ENCODE measurements around the gene ARF4. TPM values are rescaled to one million over a fixed set of nuclear protein-coding genes. Genes with fewer than 3 reads are reported as not detected.

ARF4 gene
- total and polyA plus RNA-seq, 10 of the 15 experiments (the other 5 are each of a cell fraction or from before 2014, with no cell fraction given), result 66.2 to 283 (median 128) TPM

DNA sequence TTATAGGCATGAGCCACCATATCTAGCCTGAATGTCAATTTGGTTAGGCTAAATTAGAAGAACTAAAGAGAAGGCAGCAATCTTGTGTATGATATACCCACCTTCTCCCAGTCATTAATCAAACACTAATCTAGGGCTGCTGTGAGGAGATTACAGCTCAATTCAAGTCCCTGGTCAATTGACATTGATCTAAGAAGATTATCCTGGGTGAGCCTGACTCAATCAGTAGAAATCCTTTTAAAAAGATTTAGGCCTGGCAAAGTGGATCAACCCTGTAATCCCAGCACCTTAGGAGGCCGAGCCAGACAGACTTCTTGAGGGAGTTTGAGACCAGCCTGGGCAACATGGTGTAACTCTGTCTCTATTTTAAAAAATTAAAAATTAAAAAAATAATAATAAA, 50.5 kb downstream of the ARF4 start:
- POLR2A ChIA-PET, result interaction anchor here (0.5 kb wide), 1 partner anchor 22 kb away, joined by 3 read pairs; no protein-coding TSS in a partner anchor
- H4K20me1 ChIP-seq (ENCODE audit: control insufficient read depth, insufficient read depth), result no peaks in the 10 kb centered on the region
- H3K4me1 ChIP-seq (ENCODE audit: control insufficient read depth, insufficient read depth, low read length), result peaks cover 5% of the 10 kb centered on the region
- FAIRE-seq, result no peak
- no peak overlapping the region for H3K4me2 ChIP-seq (ENCODE audit: control insufficient read depth, insufficient read depth)
- H3K36me3 ChIP-seq (ENCODE audit: control insufficient read depth in 2 of 2, insufficient read depth in 2 of 2, low read length in 1 of 2), result no peaks in the 10 kb centered on the region
- H3K9ac ChIP-seq (ENCODE audit: control insufficient read depth, insufficient read depth, low read length), result no peak overlapping the region
- ATAC-seq, result no peak
- SMC1A ChIA-PET (ENCODE audit: uncharacterized antibody, unreplicated experiment), result interaction anchor here (1.4 kb wide), 1 partner anchor 149 kb away, joined by 3 read pairs; no protein-coding TSS in a partner anchor
- WGBS (ENCODE audit: insufficient coverage, insufficient replicate concordance, low lambda C conversion rate, missing lambda C conversion rate), result 88% methylated on average over 1 of the region's 1 CpG
- H3K79me2 ChIP-seq (ENCODE audit: control insufficient read depth, insufficient read depth, low read length), result no peaks in the 10 kb centered on the region
- no TSS peak for BruUV-seq (replicated peaks)
- intact Hi-C loops (cut with micrococcal nuclease; ENCODE audit: unreplicated experiment), result no loop called here
- TF ChIP-seq SIX5 (IDR thresholded peaks at IDR 0.05; ENCODE audit: low read depth, low read length, severe bottlenecking) (no peak), ESRRA (IDR thresholded peaks at IDR 0.05; ENCODE audit: low read length) (no peak)
- TF ChIP-seq, protein P1, sequence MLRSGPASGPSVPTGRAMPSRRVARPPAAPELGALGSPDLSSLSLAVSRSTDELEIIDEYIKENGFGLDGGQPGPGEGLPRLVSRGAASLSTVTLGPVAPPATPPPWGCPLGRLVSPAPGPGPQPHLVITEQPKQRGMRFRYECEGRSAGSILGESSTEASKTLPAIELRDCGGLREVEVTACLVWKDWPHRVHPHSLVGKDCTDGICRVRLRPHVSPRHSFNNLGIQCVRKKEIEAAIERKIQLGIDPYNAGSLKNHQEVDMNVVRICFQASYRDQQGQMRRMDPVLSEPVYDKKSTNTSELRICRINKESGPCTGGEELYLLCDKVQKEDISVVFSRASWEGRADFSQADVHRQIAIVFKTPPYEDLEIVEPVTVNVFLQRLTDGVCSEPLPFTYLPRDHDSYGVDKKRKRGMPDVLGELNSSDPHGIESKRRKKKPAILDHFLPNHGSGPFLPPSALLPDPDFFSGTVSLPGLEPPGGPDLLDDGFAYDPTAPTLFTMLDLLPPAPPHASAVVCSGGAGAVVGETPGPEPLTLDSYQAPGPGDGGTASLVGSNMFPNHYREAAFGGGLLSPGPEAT (IDR thresholded peaks at IDR 0.05; ENCODE audit: low read depth), result no peak
- CTCF ChIA-PET, result no interaction called here
- H3K4me3 ChIP-seq, result no peak overlapping the region
- RAD21 ChIA-PET (ENCODE audit: unreplicated experiment), result no interaction called here
- no peaks in the 10 kb centered on the region for H3K9me3 ChIP-seq (replicated peaks; ENCODE audit: control insufficient read depth, insufficient read depth, low read length)
- H2AFZ ChIP-seq (ENCODE audit: control insufficient read depth, low read depth, low read length), result no peak overlapping the region
- no peak overlapping the region for H3K27ac ChIP-seq (ENCODE audit: control insufficient read depth, insufficient read depth)
- DNase-seq (ENCODE audit: low read depth, low spot score), result no peak
- in situ Hi-C loops (cut with MboI), result no loop called here
- no peaks in the 10 kb centered on the region for H3K27me3 ChIP-seq (replicated peaks in 1 of 2; ENCODE audit: control insufficient read depth in 2 of 2, insufficient read depth in 2 of 2, low read length in 1 of 2)

DNA sequence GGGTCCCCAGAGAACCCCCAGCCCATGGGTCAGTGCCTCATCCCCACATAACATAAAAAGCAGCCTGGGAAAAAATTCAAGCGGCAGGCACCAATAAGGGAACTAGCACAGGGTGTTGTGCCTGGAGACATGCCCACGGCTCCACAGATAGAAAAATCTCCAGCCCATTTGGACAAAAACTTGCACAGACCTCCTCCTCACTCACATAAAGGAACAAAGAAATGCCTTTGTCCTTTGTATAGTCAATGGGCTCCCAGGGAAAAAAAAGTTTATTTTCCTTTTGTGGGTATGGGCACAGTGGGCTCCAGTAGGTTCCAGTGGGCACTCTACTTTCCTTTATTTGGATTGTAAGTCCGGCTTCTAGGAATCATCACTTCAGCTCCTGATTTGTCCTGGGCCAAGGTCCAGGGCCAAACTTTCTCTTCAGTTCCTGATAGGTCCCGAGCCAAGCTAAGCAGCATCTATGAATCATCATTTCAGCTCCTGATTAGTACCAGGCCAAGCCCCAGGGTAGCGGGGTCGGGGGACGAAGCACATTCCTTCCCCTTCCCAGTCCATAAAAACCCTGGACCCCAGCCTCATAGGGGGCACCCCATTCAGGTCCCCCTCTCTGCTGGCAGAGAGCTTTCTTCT, 51.4 kb downstream of the ARF4 start:
- Histone ChIP-seq H3K9ac (ENCODE audit: control insufficient read depth, insufficient read depth, low read length) (no peak overlapping the region), H2AFZ (ENCODE audit: control insufficient read depth, low read depth, low read length) (no peak overlapping the region), H3K36me3 (ENCODE audit: control insufficient read depth in 2 of 2, insufficient read depth in 2 of 2, low read length in 1 of 2) (no peaks in the 10 kb centered on the region), H3K4me2 (ENCODE audit: control insufficient read depth, insufficient read depth) (no peak overlapping the region), H3K79me2 (ENCODE audit: control insufficient read depth, insufficient read depth, low read length) (no peaks in the 10 kb centered on the region), H3K27ac (ENCODE audit: control insufficient read depth, insufficient read depth) (no peak overlapping the region), H3K4me1 (ENCODE audit: control insufficient read depth, insufficient read depth, low read length) (peaks cover 5% of the 10 kb centered on the region), H4K20me1 (ENCODE audit: control insufficient read depth, insufficient read depth) (no peaks in the 10 kb centered on the region), H3K27me3 (replicated peaks in 1 of 2; ENCODE audit: control insufficient read depth in 2 of 2, insufficient read depth in 2 of 2, low read length in 1 of 2) (no peaks in the 10 kb centered on the region), H3K4me3 (no peak overlapping the region), H3K9me3 (replicated peaks; ENCODE audit: control insufficient read depth, insufficient read depth, low read length) (no peaks in the 10 kb centered on the region)
- WGBS (ENCODE audit: insufficient coverage, insufficient replicate concordance, low lambda C conversion rate, missing lambda C conversion rate), result 87% methylated on average over 7 of the region's 7 CpGs
- intact Hi-C loops (cut with micrococcal nuclease; ENCODE audit: unreplicated experiment), result no loop called here
- BruUV-seq (replicated peaks), result no TSS peak
- FAIRE-seq (no peak), ATAC-seq (no peak), DNase-seq (ENCODE audit: low read depth, low spot score) (no peak)
- CTCF ChIA-PET, result interaction anchor here (1.1 kb wide), 1 partner anchor 149 kb away, joined by 3 read pairs; no protein-coding TSS in a partner anchor
- POLR2A ChIA-PET, result no interaction called here
- in situ Hi-C loops (cut with MboI), result no loop called here
- RAD21 ChIA-PET (ENCODE audit: unreplicated experiment), result interaction anchor here (0.6 kb wide), 1 partner anchor 25 kb away, joined by 3 read pairs; no protein-coding TSS in a partner anchor
- SMC1A ChIA-PET (ENCODE audit: uncharacterized antibody, unreplicated experiment), result interaction anchor here (1.4 kb wide), 1 partner anchor 148 kb away, joined by 3 read pairs; no protein-coding TSS in a partner anchor
- TF ChIP-seq NR2C1 (IDR thresholded peaks at IDR 0.05), result no peak
- TF ChIP-seq, protein P2, sequence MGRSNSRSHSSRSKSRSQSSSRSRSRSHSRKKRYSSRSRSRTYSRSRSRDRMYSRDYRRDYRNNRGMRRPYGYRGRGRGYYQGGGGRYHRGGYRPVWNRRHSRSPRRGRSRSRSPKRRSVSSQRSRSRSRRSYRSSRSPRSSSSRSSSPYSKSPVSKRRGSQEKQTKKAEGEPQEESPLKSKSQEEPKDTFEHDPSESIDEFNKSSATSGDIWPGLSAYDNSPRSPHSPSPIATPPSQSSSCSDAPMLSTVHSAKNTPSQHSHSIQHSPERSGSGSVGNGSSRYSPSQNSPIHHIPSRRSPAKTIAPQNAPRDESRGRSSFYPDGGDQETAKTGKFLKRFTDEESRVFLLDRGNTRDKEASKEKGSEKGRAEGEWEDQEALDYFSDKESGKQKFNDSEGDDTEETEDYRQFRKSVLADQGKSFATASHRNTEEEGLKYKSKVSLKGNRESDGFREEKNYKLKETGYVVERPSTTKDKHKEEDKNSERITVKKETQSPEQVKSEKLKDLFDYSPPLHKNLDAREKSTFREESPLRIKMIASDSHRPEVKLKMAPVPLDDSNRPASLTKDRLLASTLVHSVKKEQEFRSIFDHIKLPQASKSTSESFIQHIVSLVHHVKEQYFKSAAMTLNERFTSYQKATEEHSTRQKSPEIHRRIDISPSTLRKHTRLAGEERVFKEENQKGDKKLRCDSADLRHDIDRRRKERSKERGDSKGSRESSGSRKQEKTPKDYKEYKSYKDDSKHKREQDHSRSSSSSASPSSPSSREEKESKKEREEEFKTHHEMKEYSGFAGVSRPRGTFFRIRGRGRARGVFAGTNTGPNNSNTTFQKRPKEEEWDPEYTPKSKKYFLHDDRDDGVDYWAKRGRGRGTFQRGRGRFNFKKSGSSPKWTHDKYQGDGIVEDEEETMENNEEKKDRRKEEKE (IDR thresholded peaks at IDR 0.05), result no peak
- no peak for TF ChIP-seq EZH2 (IDR thresholded peaks at IDR 0.05; ENCODE audit: borderline replicate concordance, control insufficient read depth, low read depth, low read length)
- TF ChIP-seq ATF7 (IDR thresholded peaks at IDR 0.05; ENCODE audit: low read depth), result no peak
- no peak for TF ChIP-seq TAF1 (IDR thresholded peaks at IDR 0.05; ENCODE audit: borderline replicate concordance, low read depth, low read length)
